ENCODE data around the gene CNOT1. TPM values are rescaled to one million over a fixed set of nuclear protein-coding genes. Genes with fewer than 3 reads are reported as not detected.
A peak's percentile ranks its signal among the peaks of the same experiment; 100 is the strongest.

The CNOT1 gene
- total RNA-seq, 1 experiment from 2014 or later: 328 TPM

- H4K20me1 ChIP-seq (ENCODE audit: control insufficient read depth, insufficient read depth, insufficient read length): no peaks in the 10 kb centered on the region
- H2AFZ ChIP-seq (ENCODE audit: low read length): no peak overlapping the region
- TF ChIP-seq CTCF (conservative IDR thresholded peaks at IDR 0.05): peak; percentile 34
- H2BK5ac ChIP-seq (ENCODE audit: insufficient read length, low read length): no peak overlapping the region
- H3K23ac ChIP-seq (ENCODE audit: insufficient read length, low read depth, low read length): no peak overlapping the region
- no peak overlapping the region for H2BK20ac ChIP-seq (ENCODE audit: low read depth, low read length, poor library complexity, severe bottlenecking)
- no peak overlapping the region for H3K18ac ChIP-seq (ENCODE audit: insufficient read length, low read depth, low read length)
- H2BK12ac ChIP-seq (ENCODE audit: insufficient read length, low read depth, low read length): no peak overlapping the region
- H3T11ph ChIP-seq (ENCODE audit: low read length): no peak overlapping the region
- H3K79me2 ChIP-seq (ENCODE audit: insufficient read depth, low read length): no peaks in the 10 kb centered on the region
- no peaks in the 10 kb centered on the region for H3K23me2 ChIP-seq (ENCODE audit: insufficient read length, low read depth, low read length, poor library complexity, severe bottlenecking)
- Mint-ChIP-seq H3K27me3 (ENCODE audit: low read depth) (peaks cover 8% of the 10 kb centered on the region), H3K4me3 (no peak overlapping the region; a peak in 1 of 5 replicates), H3K27ac (peak overlapping the region in 1 of 3 experiments; percentile 27; a peak in 2 of 7 replicates), H3K9me3 (no peaks in the 10 kb centered on the region), H3K36me3 (ENCODE audit: insufficient read depth in 1 of 3, low read depth in 3 of 3) (peaks cover 9 to 18% (median 9%) of the 10 kb centered on the region in 3 experiments; a peak in 6 of 7 replicates), H3K4me1 (peaks cover 6 to 9% of the 10 kb centered on the region in 2 experiments)
- no peaks in the 10 kb centered on the region for H3K4me1 ChIP-seq (ENCODE audit: insufficient read depth, low read length)
- H2AK5ac ChIP-seq (ENCODE audit: insufficient read length, low read length): no peak overlapping the region
- no peak overlapping the region for H3K4ac ChIP-seq (ENCODE audit: low read depth, low read length)
- no peak overlapping the region for H3K4me2 ChIP-seq (ENCODE audit: insufficient read depth, insufficient read length, low read length)
- H4K91ac ChIP-seq (ENCODE audit: insufficient read length, low read depth, low read length): no peak overlapping the region
- H3K56ac ChIP-seq (ENCODE audit: insufficient read length, low read depth, low read length): no peak overlapping the region
- H3K9ac ChIP-seq (ENCODE audit: extremely low read depth, insufficient read length, low read length): no peak overlapping the region
- peak; percentile 31 for DNase-seq
- H3K9me3 ChIP-seq (ENCODE audit: control insufficient read depth, low read depth, low read length): no peaks in the 10 kb centered on the region
- no peak overlapping the region for H3K27ac ChIP-seq (ENCODE audit: insufficient read length, low read depth, low read length)
- no peak overlapping the region for H3K14ac ChIP-seq (ENCODE audit: insufficient read depth, low read length)
- no peak overlapping the region for H2BK15ac ChIP-seq (ENCODE audit: low read depth, low read length)
- H3K79me1 ChIP-seq (ENCODE audit: insufficient read depth, low read depth, low read length, poor library complexity, severe bottlenecking): no peaks in the 10 kb centered on the region
- no peaks in the 10 kb centered on the region for H3K27me3 ChIP-seq (ENCODE audit: insufficient read depth, low read length)
- H4K8ac ChIP-seq (replicated peaks; ENCODE audit: insufficient read length, low read depth, low read length): no peak overlapping the region
- H4K5ac ChIP-seq (ENCODE audit: insufficient read length, low read depth, low read length): no peak overlapping the region
- no CpG with 5 or more reads among the region's 15 CpGs for WGBS (ENCODE audit: extremely low coverage, insufficient read length, low lambda C conversion rate)
- H2BK120ac ChIP-seq (ENCODE audit: low read depth, low read length, poor library complexity, severe bottlenecking): no peak overlapping the region
Measured at GRCh38 chr16:58507195-58507962, 122.2 kb downstream of the CNOT1 start.

Measured in H9 (cell line).